ENCODE data around the gene GAPT. TPM values are rescaled to one million over a fixed set of nuclear protein-coding genes. Genes with fewer than 3 reads are reported as not detected.

Gene GAPT
- total and polyA plus RNA-seq, 2 donors (not counting 1 experiment from before 2014, with no cell fraction given) = not detected

DNA sequence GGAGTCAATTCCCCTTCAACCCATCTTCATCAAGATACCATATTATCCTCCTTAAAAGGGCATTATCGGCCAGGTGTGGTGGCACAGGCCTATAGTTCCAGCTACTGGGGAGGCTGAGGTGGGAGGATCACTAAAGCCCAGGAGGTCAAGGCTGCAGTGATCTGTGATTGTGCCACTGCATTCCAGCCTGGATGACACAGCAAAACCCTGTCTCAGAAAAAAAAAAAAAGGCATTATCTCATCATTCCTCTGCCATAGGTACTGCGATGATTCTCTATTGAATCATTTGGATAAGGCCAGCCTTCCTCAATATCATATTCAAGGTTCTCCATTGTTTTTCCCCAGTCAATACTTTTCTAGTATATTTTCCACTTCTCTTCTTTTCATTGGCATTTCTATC is 52.5 kb downstream of the GAPT start:
- H4K20me1 ChIP-seq (ENCODE audit: control insufficient read depth, extremely low read depth, insufficient read depth, low read length) = no peaks in the 10 kb centered on the region
- TF ChIP-seq, protein P1, sequence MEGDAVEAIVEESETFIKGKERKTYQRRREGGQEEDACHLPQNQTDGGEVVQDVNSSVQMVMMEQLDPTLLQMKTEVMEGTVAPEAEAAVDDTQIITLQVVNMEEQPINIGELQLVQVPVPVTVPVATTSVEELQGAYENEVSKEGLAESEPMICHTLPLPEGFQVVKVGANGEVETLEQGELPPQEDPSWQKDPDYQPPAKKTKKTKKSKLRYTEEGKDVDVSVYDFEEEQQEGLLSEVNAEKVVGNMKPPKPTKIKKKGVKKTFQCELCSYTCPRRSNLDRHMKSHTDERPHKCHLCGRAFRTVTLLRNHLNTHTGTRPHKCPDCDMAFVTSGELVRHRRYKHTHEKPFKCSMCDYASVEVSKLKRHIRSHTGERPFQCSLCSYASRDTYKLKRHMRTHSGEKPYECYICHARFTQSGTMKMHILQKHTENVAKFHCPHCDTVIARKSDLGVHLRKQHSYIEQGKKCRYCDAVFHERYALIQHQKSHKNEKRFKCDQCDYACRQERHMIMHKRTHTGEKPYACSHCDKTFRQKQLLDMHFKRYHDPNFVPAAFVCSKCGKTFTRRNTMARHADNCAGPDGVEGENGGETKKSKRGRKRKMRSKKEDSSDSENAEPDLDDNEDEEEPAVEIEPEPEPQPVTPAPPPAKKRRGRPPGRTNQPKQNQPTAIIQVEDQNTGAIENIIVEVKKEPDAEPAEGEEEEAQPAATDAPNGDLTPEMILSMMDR (conservative IDR thresholded peaks at IDR 0.05 in 1 of 2, IDR thresholded peaks at IDR 0.05 in 1 of 2; ENCODE audit: low read depth in 1 of 2, low read length in 2 of 2) = no peak
- no peak for TF ChIP-seq EZH2 (IDR thresholded peaks at IDR 0.05; ENCODE audit: low read length, missing control alignments)
- H3K36me3 ChIP-seq (ENCODE audit: control insufficient read depth, insufficient read depth, low read length) = no peaks in the 10 kb centered on the region
- no peaks in the 10 kb centered on the region for H3K9me3 ChIP-seq (ENCODE audit: control insufficient read depth, insufficient read depth, low read depth, low read length)
- H3K79me2 ChIP-seq (ENCODE audit: control insufficient read depth, insufficient read depth, low read length) = no peaks in the 10 kb centered on the region
- H3K4me1 ChIP-seq (ENCODE audit: control insufficient read depth, extremely low read depth, insufficient read depth, low read length) = no peaks in the 10 kb centered on the region
- DNase-seq (ENCODE audit: low read depth in 2 of 2) = no peak
- no peak overlapping the region for H3K9ac ChIP-seq (ENCODE audit: insufficient read depth, low read length)
- no peak overlapping the region for H3K4me2 ChIP-seq (ENCODE audit: extremely low read depth, insufficient read depth, low read length)
- H3K27me3 ChIP-seq (ENCODE audit: control insufficient read depth, insufficient read depth, low read length) = no peaks in the 10 kb centered on the region
- no peak overlapping the region for H3K4me3 ChIP-seq (replicated peaks in 1 of 4; ENCODE audit: control extremely low read depth in 1 of 4, insufficient read depth in 1 of 4, low read depth in 3 of 4, low read length in 4 of 4)
- no peak overlapping the region for H3K27ac ChIP-seq (ENCODE audit: insufficient read depth, low read length)
- no peak overlapping the region for H2AFZ ChIP-seq (ENCODE audit: low read length)

DNA sequence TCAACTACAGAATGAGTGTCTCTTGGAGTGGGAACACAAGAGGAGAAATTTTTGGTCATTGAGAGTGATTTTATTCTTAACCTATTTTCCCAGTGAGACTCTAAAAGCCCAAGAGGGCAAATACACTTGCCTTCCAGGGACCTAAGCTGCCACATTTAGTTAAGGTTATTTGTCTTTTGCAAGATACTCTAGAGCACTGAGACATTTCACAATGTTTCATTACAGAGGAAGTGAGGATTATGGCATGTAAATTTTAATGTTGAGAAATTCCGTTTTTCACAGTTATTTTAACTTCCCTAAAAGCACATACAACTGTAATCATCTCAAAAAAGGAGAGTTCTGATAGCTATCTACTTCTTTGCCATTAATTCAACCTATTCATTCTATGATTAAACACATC is 53.0 kb downstream of the GAPT start:
- H3K4me3 ChIP-seq (replicated peaks in 1 of 4; ENCODE audit: control extremely low read depth in 1 of 4, insufficient read depth in 1 of 4, low read depth in 3 of 4, low read length in 4 of 4) = no peak overlapping the region
- no peaks in the 10 kb centered on the region for H3K9me3 ChIP-seq (ENCODE audit: control insufficient read depth, insufficient read depth, low read depth, low read length)
- H2AFZ ChIP-seq (ENCODE audit: low read length) = no peak overlapping the region
- TF ChIP-seq, protein P1 (conservative IDR thresholded peaks at IDR 0.05 in 1 of 2, IDR thresholded peaks at IDR 0.05 in 1 of 2; ENCODE audit: low read depth in 1 of 2, low read length in 2 of 2) = no peak
- no peak for TF ChIP-seq EZH2 (IDR thresholded peaks at IDR 0.05; ENCODE audit: low read length, missing control alignments)
- no peak overlapping the region for H3K27ac ChIP-seq (ENCODE audit: insufficient read depth, low read length)
- no peaks in the 10 kb centered on the region for H3K36me3 ChIP-seq (ENCODE audit: control insufficient read depth, insufficient read depth, low read length)
- DNase-seq (ENCODE audit: low read depth in 2 of 2) = no peak
- no peak overlapping the region for H3K9ac ChIP-seq (ENCODE audit: insufficient read depth, low read length)
- H3K27me3 ChIP-seq (ENCODE audit: control insufficient read depth, insufficient read depth, low read length) = no peaks in the 10 kb centered on the region
- H3K4me2 ChIP-seq (ENCODE audit: extremely low read depth, insufficient read depth, low read length) = no peak overlapping the region
- no peaks in the 10 kb centered on the region for H3K4me1 ChIP-seq (ENCODE audit: control insufficient read depth, extremely low read depth, insufficient read depth, low read length)
- no peaks in the 10 kb centered on the region for H3K79me2 ChIP-seq (ENCODE audit: control insufficient read depth, insufficient read depth, low read length)
- H4K20me1 ChIP-seq (ENCODE audit: control insufficient read depth, extremely low read depth, insufficient read depth, low read length) = no peaks in the 10 kb centered on the region

DNA sequence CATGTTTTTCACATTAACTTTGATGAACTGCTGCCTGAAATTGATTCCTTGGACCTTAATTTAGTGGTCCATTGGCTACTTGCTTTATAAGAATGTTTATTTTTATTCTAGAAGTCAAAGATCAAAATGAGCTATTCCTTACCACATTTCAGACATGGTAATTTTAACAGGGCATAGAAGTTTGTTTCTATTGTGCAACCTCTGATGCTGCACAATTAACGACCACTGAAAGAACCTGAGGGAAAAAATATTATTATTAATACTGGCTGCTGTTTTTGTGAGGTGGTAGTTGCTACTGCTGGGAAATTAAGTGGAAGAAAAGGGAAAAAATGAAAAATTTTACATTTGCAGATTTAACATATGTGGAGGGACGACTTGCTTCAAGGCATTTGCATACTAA is 53.7 kb downstream of the GAPT start:
- Histone ChIP-seq H3K27me3 (ENCODE audit: control insufficient read depth, insufficient read depth, low read length) (no peaks in the 10 kb centered on the region), H3K36me3 (ENCODE audit: control insufficient read depth, insufficient read depth, low read length) (no peaks in the 10 kb centered on the region), H3K4me2 (ENCODE audit: extremely low read depth, insufficient read depth, low read length) (no peak overlapping the region), H3K27ac (ENCODE audit: insufficient read depth, low read length) (no peak overlapping the region), H3K4me3 (replicated peaks in 1 of 4; ENCODE audit: control extremely low read depth in 1 of 4, insufficient read depth in 1 of 4, low read depth in 3 of 4, low read length in 4 of 4) (no peak overlapping the region), H4K20me1 (ENCODE audit: control insufficient read depth, extremely low read depth, insufficient read depth, low read length) (no peaks in the 10 kb centered on the region), H3K79me2 (ENCODE audit: control insufficient read depth, insufficient read depth, low read length) (no peaks in the 10 kb centered on the region), H3K9me3 (ENCODE audit: control insufficient read depth, insufficient read depth, low read depth, low read length) (no peaks in the 10 kb centered on the region), H3K4me1 (ENCODE audit: control insufficient read depth, extremely low read depth, insufficient read depth, low read length) (no peaks in the 10 kb centered on the region), H3K9ac (ENCODE audit: insufficient read depth, low read length) (no peak overlapping the region), H2AFZ (ENCODE audit: low read length) (no peak overlapping the region)
- TF ChIP-seq EZH2 (IDR thresholded peaks at IDR 0.05; ENCODE audit: low read length, missing control alignments) = no peak
- TF ChIP-seq, protein P1 (conservative IDR thresholded peaks at IDR 0.05 in 1 of 2, IDR thresholded peaks at IDR 0.05 in 1 of 2; ENCODE audit: low read depth in 1 of 2, low read length in 2 of 2) = no peak
- no peak for DNase-seq (ENCODE audit: low read depth in 2 of 2)
